Mucosa of rectum (tissue), 2 donors: ENCODE data around the gene HIPK4.
"Not testable (repeated sequence)": the region's sequence is repeated elsewhere in the genome, so short reads cannot be mapped to it uniquely, and the experiment has no call there.

Source experiments
- H3K27ac ChIP-seq, 2 donors: one replicate each; pipeline ENCODE4 v1.7.0; 2013; ENCODE audit warnings: inconsistent platforms in 2 of 2, low read depth in 2 of 2, low read length in 2 of 2
- H3K27me3 ChIP-seq, 2 donors: one replicate each; pipeline ENCODE4 v1.7.0; 2013; ENCODE audit warnings: low read length in 2 of 2; ENCODE audit not compliant: control insufficient read depth in 2 of 2, insufficient read depth in 2 of 2
- H3K36me3 ChIP-seq, 2 donors: one replicate each; pipeline ENCODE4 v1.7.0; 2013; ENCODE audit warnings: low read length in 2 of 2; ENCODE audit not compliant: control insufficient read depth in 2 of 2, insufficient read depth in 2 of 2
- H3K4me1 ChIP-seq, 2 donors: one replicate each; pipeline ENCODE4 v1.7.0; 2013; ENCODE audit warnings: low read length in 2 of 2, mild to moderate bottlenecking in 1 of 2; ENCODE audit not compliant: control insufficient read depth in 2 of 2, insufficient read depth in 2 of 2
- H3K4me3 ChIP-seq, 2 donors: one replicate each; pipeline ENCODE4 v1.7.0; 2013; ENCODE audit warnings: low read length in 2 of 2
- H3K9ac ChIP-seq, 2 donors: one replicate each; pipeline ENCODE4 v1.7.0; 2013; ENCODE audit warnings: low read length in 2 of 2, low read depth in 1 of 2, mild to moderate bottlenecking in 1 of 2
- H3K9me3 ChIP-seq, 2 donors: one replicate each; pipeline ENCODE4 v1.7.0; 2013; ENCODE audit warnings: low read length in 2 of 2; ENCODE audit not compliant: control insufficient read depth in 2 of 2
- donor health status: healthy.
- donor health status: Normal muscosa, but diverticular disease.

Gene HIPK4

DNA sequence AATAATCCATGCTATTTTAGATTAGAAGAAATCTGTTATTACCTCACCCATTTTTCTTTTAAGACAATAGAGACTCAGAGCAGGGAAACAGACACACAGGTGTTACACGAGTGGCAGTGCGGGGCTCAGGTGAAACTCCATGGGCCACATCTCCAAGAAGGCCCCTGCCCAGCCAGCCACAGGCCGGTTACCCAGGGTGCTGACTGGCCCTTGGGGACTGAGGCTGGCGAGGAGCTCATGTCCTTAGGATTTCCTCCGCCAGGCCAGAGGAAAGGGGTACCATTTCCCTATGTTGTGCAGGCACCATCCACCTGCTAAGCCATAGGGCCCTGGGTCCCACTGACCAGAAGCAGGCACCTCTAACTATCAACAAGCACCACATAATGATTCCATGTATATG, 52.4 kb downstream of the HIPK4 start:
- peaks cover 17 to 28% of the 10 kb centered on the region in 2 donors for H3K36me3 ChIP-seq
- no peaks in the 10 kb centered on the region for H3K27me3 ChIP-seq
- no peaks in the 10 kb centered on the region for H3K4me1 ChIP-seq
- no peak overlapping the region for H3K9ac ChIP-seq
- no peaks in the 10 kb centered on the region for H3K9me3 ChIP-seq
- H3K27ac ChIP-seq: no peak overlapping the region
- H3K4me3 ChIP-seq: no peak overlapping the region

DNA sequence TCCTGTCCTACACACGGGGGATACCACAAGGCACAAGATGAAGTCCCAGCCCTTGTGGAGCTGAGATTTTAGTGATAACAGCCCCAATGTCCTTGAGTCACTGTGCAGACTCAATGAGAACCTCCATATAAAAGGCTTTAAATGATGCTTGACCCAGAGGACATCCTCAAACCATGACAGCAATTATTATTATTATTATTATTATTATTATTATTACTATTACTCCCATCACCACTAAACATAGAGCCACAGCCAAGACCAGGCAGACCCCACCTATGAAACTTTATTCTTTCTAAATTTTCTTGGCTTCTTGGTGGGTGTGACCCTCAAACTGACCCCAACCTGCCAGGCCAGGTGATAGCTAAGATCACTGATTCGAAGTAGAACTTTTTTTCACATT, 52.9 kb downstream of the HIPK4 start:
- Histone ChIP-seq H3K27ac (no peak overlapping the region), H3K9ac (no peak overlapping the region), H3K27me3 (no peaks in the 10 kb centered on the region), H3K36me3 (peaks cover 18 to 30% of the 10 kb centered on the region in 2 donors), H3K4me1 (no peaks in the 10 kb centered on the region), H3K4me3 (no peak overlapping the region), H3K9me3 (no peaks in the 10 kb centered on the region)

DNA sequence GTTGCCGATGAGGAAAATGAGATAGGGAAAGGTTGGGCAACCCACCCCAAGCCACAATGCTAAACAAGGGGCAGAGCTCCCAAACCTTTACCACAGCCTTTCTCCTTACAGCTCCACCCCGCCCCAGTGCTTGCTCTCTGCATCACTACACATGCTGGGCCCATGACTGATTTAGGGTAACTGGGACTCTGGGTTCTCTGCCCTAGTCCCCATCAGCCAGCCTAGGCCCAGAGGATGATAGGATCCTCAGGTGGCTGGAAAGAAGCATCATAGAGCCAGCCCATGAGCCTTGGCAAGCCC, 53.4 kb downstream of the HIPK4 start:
- Histone ChIP-seq H3K36me3 (peaks cover 20 to 30% of the 10 kb centered on the region in 2 donors), H3K9me3 (no peaks in the 10 kb centered on the region), H3K9ac (no peak overlapping the region), H3K27ac (no peak overlapping the region), H3K4me1 (no peaks in the 10 kb centered on the region), H3K27me3 (no peaks in the 10 kb centered on the region), H3K4me3 (no peak overlapping the region)

DNA sequence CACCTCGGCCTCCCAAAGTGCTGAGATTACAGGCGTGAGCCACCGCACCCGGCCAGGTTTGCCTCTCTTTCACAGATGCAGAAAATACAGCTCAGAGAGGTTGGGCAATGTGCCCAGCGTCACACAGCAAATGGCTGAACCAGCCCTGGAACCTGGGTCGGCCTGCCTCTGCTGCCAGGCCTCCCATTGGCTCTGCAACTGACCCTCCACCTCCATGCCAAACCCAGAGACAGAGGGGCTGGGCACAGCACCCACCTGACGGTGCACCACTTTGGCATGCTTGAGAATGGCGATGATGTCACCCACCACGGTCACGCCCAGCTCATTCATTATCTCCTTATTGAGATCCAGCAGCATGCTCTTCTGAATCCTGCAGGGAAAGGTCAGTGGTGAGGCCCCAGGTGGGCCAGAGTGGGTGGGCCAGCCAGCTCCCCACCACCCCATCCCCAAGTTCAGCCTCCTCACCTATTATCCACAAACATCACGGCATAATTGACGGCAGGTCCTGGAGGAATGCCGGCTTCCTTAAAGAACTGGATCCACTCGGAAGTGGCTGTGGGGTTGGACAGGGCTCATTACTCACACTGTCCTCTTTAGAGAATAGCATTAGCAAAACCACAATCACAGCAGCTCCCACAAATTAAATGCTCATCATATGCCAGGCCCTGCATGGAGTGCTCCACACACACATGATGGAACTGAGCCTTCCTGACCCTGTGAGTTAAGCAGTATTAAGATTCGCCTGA, 54.0 kb downstream of the HIPK4 start:
- Histone ChIP-seq H3K4me1 (no peaks in the 10 kb centered on the region), H3K27ac (no peak overlapping the region), H3K4me3 (no peak overlapping the region), H3K36me3 (peaks cover 23 to 34% of the 10 kb centered on the region in 2 donors), H3K9ac (no peak overlapping the region), H3K9me3 (no peaks in the 10 kb centered on the region), H3K27me3 (no peaks in the 10 kb centered on the region)

DNA sequence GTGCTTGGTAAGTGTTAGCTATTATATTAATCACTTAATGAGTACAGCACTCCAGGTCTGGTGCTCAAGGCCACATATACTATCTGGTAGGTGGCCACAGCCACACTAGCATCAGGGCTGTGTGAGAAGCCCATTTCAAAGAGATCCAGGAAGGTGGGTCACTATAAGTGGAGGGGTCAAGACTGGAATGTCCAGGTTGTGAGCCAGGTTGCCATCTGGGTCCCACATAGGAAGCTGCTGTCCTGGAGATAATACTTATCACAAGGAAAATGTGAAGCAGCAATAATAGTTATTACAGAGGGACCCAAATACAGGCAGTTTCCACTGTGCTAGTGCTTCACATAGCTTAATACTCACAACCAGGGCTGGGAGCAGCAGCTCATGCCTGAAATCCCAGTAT, 54.9 kb downstream of the HIPK4 start:
- no peaks in the 10 kb centered on the region for H3K4me1 ChIP-seq
- H3K9ac ChIP-seq: no peak overlapping the region
- no peaks in the 10 kb centered on the region for H3K9me3 ChIP-seq
- peaks cover 27 to 38% of the 10 kb centered on the region in 2 donors for H3K36me3 ChIP-seq
- H3K27me3 ChIP-seq: no peaks in the 10 kb centered on the region
- H3K4me3 ChIP-seq: no peak overlapping the region
- no peak overlapping the region for H3K27ac ChIP-seq

DNA sequence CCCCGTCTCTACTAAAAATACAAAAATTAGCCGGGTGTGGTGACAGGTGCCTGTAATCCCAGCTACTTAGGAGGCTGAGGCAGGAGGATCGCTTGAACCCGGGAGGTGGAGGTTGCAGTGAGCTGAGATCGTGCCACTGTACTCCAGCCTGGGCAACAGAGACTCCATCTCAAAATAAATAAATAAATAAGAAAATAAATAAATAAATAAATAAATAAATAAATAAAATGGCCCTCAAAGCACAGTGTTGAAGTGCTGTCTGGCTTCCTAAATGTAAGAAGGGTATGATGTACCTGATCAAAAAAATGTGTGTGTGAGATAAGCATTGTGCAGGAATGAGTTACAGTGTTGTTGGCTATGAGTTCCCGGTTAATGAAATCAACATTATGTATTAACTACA, 56.9 kb downstream of the HIPK4 start:
- not testable (repeated sequence) for H3K27ac ChIP-seq, H3K9ac ChIP-seq, H3K27me3 ChIP-seq, H3K9me3 ChIP-seq, H3K4me3 ChIP-seq, H3K4me1 ChIP-seq
- H3K36me3 ChIP-seq: peaks cover 40 to 45% of the 10 kb centered on the region in 2 donors

DNA sequence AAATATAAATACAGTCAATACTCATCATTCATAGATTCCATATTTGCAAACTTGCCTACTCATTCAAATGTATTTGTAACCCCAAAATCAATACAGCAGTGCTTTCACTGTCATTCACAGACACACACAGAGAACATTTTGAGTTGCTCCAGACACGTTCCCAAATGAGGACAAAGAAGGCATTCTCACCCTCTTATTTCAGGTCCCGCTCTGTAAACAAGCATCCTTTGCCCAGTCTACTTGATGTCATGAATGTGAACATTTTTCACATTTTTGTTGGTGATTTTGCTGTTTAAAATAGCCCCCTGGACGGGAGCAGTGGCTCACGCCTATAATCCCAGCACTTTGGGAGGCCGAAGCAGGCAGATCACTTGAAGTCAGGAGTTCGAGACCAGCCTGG, 57.3 kb downstream of the HIPK4 start:
- H3K9me3 ChIP-seq: no peaks in the 10 kb centered on the region
- H3K27ac ChIP-seq: no peak overlapping the region
- peaks cover 40 to 46% of the 10 kb centered on the region in 2 donors for H3K36me3 ChIP-seq
- H3K4me1 ChIP-seq: no peaks in the 10 kb centered on the region
- no peak overlapping the region for H3K4me3 ChIP-seq
- H3K9ac ChIP-seq: no peak overlapping the region
- H3K27me3 ChIP-seq: no peaks in the 10 kb centered on the region

DNA sequence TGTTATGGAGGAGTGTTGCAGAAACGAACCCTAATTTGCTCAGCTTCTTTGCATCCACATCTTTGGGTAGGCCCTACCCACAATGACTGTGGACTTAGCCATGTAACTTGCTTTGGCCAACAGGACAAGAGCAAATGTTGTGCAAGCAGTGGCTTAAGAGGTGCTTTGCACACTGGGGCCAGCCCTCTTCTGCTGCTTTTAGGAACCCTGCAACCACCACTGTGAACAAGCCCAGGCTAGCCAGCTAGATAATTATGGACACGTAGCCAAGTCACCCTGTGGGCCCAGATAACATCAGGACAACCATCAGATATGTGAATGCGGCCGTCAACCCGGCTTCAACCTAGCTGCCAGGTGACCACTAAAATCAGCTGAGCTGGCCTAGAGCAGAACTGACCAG, 58.9 kb downstream of the HIPK4 start:
- H3K27ac ChIP-seq: no peak overlapping the region
- peaks cover 45 to 55% of the 10 kb centered on the region in 2 donors for H3K36me3 ChIP-seq

More for the DNA sequence above, 58.9 kb downstream of the HIPK4 start:
- Histone ChIP-seq H3K9ac (no peak overlapping the region), H3K27me3 (no peaks in the 10 kb centered on the region), H3K4me1 (no peaks in the 10 kb centered on the region), H3K9me3 (no peaks in the 10 kb centered on the region), H3K4me3 (no peak overlapping the region)
